CD8-positive, alpha-beta memory T cell (primary cell): Measurements from ENCODE around the gene VPS72. TPM values are rescaled to one million over a fixed set of nuclear protein-coding genes. Genes with fewer than 3 reads are reported as not detected.
"Not testable (repeated sequence)": the region's sequence is repeated elsewhere in the genome, so short reads cannot be mapped to it uniquely, and the experiment has no call there.

Experiments
- CTCF ChIA-PET: fragments of 350-600 bp; sonication (Branson Sonifier 250); formaldehyde crosslinking; loops from one replicate; lab custom pipeline; 2021; ENCODE audit warnings: antibody characterized with exemption; lab: Charles Lee
- POLR2A ChIA-PET: fragments of 350-600 bp; sonication (Branson Sonifier 250); formaldehyde crosslinking; loops from one replicate; lab custom pipeline; 2021; ENCODE audit warnings: antibody characterized with exemption; lab: Charles Lee
- DNase-seq, 5 donors: peaks; one replicate each; pipeline versions ENCODE4 v3.0.0 to v3.0.0-alpha.2; 2020 to 2022; ENCODE audit warnings: mixed read lengths in 1 of 5
- H3K27ac ChIP-seq: one replicate; pipeline ENCODE4 v1.7.0; 2013; ENCODE audit warnings: low read depth, mild to moderate bottlenecking, low read length, moderate library complexity
- H3K27me3 ChIP-seq: 2 replicates; pipeline ENCODE4 v1.7.0; 2013; ENCODE audit warnings: low read length, mild to moderate bottlenecking; ENCODE audit not compliant: insufficient read depth, poor library complexity, severe bottlenecking
- H3K36me3 ChIP-seq: 2 replicates; pipeline ENCODE4 v1.7.0; 2013; ENCODE audit warnings: mild to moderate bottlenecking, low read length, moderate library complexity; ENCODE audit not compliant: insufficient read depth
- H3K4me1 ChIP-seq: 2 replicates; pipeline ENCODE4 v1.7.0; 2013; ENCODE audit warnings: mild to moderate bottlenecking, low read length, moderate library complexity; ENCODE audit not compliant: insufficient read depth
- H3K4me3 ChIP-seq: 2 replicates; pipeline ENCODE4 v1.7.0; 2013; ENCODE audit warnings: mild to moderate bottlenecking, low read length
- H3K9me3 ChIP-seq: 2 replicates; pipeline ENCODE4 v1.7.0; 2013; ENCODE audit warnings: mild to moderate bottlenecking, low read length
- H3K27ac Mint-ChIP-seq, 8 donors: one replicate each; pipeline ENCODE4 v1.8.0; 2020 to 2021; ENCODE audit warnings: mixed read lengths in 8 of 8, mild to moderate bottlenecking in 6 of 8, inconsistent platforms in 3 of 8, moderate library complexity in 3 of 8
- H3K27me3 Mint-ChIP-seq, 2 donors: one replicate each; pipeline ENCODE4 v1.8.0; 2020 to 2021; ENCODE audit warnings: mixed read lengths in 2 of 2, mild to moderate bottlenecking in 1 of 2, moderate library complexity in 1 of 2
- H3K36me3 Mint-ChIP-seq, 3 donors: one replicate each; pipeline ENCODE4 v1.8.0; 2020 to 2021; ENCODE audit warnings: mixed read lengths in 3 of 3, inconsistent platforms in 1 of 3, mild to moderate bottlenecking in 1 of 3
- H3K4me1 Mint-ChIP-seq, 3 donors: one replicate each; pipeline ENCODE4 v1.8.0; 2020 to 2021; ENCODE audit warnings: mixed read lengths in 3 of 3, inconsistent platforms in 1 of 3, mild to moderate bottlenecking in 1 of 3
- H3K4me3 Mint-ChIP-seq, 7 donors: one replicate each; pipeline ENCODE4 v1.8.0; 2020 to 2021; ENCODE audit warnings: mixed read lengths in 7 of 7, mild to moderate bottlenecking in 6 of 7, moderate library complexity in 4 of 7, inconsistent platforms in 2 of 7
- H3K9me3 Mint-ChIP-seq, 5 donors: one replicate each; pipeline ENCODE4 v1.8.0; 2020 to 2022; ENCODE audit warnings: mixed read lengths in 5 of 5, mild to moderate bottlenecking in 3 of 5, moderate library complexity in 2 of 5, inconsistent platforms in 1 of 5
- polyA plus RNA-seq: library from polyadenylated mRNA; unstranded; fragments of 300-500 nt; fragmentation: Illumina TruSeq; gene quantifications from one replicate; pipeline ENCODE4 v1.2.3, GENCODE V29; 2021
- total RNA-seq, 2 experiments: library from RNA; stranded (reverse); gene quantifications; one replicate each; pipeline ENCODE4 v1.2.3, GENCODE V29; 2021

VPS72 gene
- total and polyA plus RNA-seq, 3 experiments from 2014 or later = 68.3 to 85.4 (median 84.4) TPM

- H3K4me3 ChIP-seq = no peak overlapping the region
- H3K27me3 Mint-ChIP-seq = no peaks in the 10 kb centered on the region
- CTCF ChIA-PET = interaction anchor here (0.8 kb wide), 1 partner anchor 10 kb away, joined by 3 read pairs; no protein-coding TSS in a partner anchor
- H3K27me3 ChIP-seq = no peaks in the 10 kb centered on the region
- POLR2A ChIA-PET = no interaction called here
- H3K9me3 Mint-ChIP-seq = no peaks in the 10 kb centered on the region
- peaks cover 2% of the 10 kb centered on the region for H3K36me3 ChIP-seq
- H3K4me3 Mint-ChIP-seq = peak overlapping the region in 4 of 7 donors; percentile 1 to 55 (median 26)
- H3K27ac Mint-ChIP-seq = peak overlapping the region in 5 of 8 donors; percentile 43 to 83 (median 65)
- no peaks in the 10 kb centered on the region for H3K4me1 ChIP-seq
- DNase-seq = no peak
- no peaks in the 10 kb centered on the region for H3K9me3 ChIP-seq
- H3K27ac ChIP-seq = no peak overlapping the region
- H3K36me3 Mint-ChIP-seq = peaks cover 0 to 52% (median 5%) of the 10 kb centered on the region in 3 donors
- peaks cover 26 to 34% (median 27%) of the 10 kb centered on the region in 3 donors for H3K4me1 Mint-ChIP-seq
These were observed 22.1 kb upstream of the VPS72 start for GRCh38 chr1:151211972-151212705.

DNA sequence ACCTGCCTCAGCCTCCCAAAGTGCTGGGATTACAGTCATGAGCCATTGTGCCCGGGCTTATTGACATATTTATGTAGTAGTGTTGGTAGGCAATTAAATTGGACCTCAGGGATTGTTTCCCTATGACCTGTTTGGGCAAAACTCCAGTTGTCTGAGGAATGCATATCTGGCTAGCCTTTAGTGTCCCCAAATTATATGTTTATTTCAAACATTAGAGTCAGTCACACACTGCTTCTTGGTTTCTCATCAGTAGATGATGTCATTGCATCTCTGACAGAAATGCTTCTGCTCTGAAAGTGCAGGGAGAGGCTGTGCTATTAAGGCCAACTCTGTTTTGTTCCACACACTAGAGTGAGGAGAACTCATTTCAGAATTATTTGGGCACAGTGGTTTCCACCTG lies 20.8 kb upstream of the VPS72 start:
- peaks cover 3% of the 10 kb centered on the region for H3K36me3 ChIP-seq
- peak overlapping the region in 2 of 8 donors; percentile 29 to 45 for H3K27ac Mint-ChIP-seq

DNA sequence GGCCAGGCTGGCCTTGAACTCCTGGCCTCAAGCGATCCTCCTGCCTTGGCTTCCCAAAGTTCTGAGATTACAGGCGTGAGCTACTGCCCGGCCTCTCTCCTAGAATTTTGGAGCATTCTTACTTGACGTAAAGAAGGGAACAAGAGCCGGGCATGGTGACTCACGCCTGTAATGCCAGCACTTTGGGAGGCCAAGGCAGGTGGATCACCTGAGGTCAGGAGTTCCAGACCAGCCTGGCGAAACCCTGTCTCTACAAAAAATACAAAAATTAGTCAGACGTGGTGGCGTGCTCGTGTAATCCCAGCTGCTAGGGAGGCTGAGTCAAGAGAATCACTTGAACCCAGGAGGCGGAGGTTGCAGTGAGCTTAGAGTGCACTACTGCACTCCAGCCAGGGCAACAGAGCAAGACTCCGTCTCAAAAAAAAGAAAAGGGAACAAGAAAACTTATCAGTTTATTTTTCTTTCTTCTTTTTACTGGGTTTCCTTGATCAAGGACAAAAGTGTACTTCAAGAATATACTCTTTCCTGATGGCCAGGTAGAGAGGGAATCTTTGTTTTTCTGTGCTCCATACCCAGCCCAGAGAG lies 15.5 kb upstream of the VPS72 start:
- CTCF ChIA-PET = interaction anchor here (1.2 to 1.7 kb wide), 2 partner anchors 12 to 26 kb away, joined by 3 to 5 read pairs; no protein-coding TSS in a partner anchor

More for the DNA sequence above, 20.8 kb upstream of the VPS72 start:
- H3K9me3 ChIP-seq = no peaks in the 10 kb centered on the region
- Mint-ChIP-seq H3K9me3 (no peaks in the 10 kb centered on the region), H3K36me3 (peaks cover 0 to 56% (median 4%) of the 10 kb centered on the region in 3 donors), H3K4me3 (no peak overlapping the region), H3K4me1 (peaks cover 23 to 33% (median 26%) of the 10 kb centered on the region in 3 donors), H3K27me3 (no peaks in the 10 kb centered on the region)
- no peak overlapping the region for H3K4me3 ChIP-seq
- POLR2A ChIA-PET = no interaction called here
- CTCF ChIA-PET = no interaction called here
- H3K4me1 ChIP-seq = peaks cover 4% of the 10 kb centered on the region
- no peaks in the 10 kb centered on the region for H3K27me3 ChIP-seq
- DNase-seq = no peak
- no peak overlapping the region for H3K27ac ChIP-seq

DNA sequence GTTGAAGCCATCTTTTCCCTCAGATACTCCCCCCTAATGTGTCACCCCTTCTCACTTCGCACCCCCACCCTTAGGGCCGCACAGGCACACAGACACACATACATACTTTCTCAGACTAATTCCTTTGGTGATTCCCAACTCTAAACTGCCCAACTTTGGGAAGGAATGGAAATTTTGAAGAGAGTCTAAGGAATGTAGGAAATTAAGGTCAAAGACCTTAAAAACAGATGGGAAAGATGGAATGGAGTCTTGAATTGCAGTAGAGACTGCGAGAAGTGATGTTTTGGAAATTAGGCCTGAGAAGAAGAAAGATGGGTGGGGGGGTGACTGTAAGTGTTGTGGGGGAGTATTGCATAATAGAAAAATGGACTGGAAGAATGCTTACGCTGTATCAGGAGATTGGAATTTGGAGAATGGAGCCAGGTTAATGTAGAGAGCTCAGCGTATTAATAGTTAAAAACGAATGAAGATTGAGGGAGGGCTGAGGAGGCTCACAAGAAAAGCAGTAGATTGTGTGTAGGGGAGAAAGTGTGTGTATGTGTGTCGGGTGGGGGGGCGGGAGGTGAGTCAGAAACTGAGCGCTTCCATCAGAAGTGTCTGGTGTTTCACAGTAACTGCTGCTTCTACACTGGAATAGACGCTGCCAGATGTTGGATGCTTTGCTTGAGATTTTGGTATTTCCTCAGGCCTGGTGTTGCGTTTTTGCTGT lies 10.0 kb upstream of the VPS72 start:
- Histone ChIP-seq H3K9me3 (no peaks in the 10 kb centered on the region), H3K27ac (peak overlapping the region; percentile 85), H3K36me3 (no peaks in the 10 kb centered on the region), H3K27me3 (no peaks in the 10 kb centered on the region), H3K4me1 (peaks cover 22% of the 10 kb centered on the region), H3K4me3 (peak overlapping the region; percentile 89)
- Mint-ChIP-seq H3K27ac (peak overlapping the region; percentile 54 to 99 (median 96)), H3K36me3 (peaks cover 0 to 40% (median 7%) of the 10 kb centered on the region in 3 donors), H3K27me3 (peaks cover 3 to 5% of the 10 kb centered on the region in 2 donors), H3K4me3 (peak overlapping the region; percentile 95 to 100 (median 98)), H3K4me1 (peaks cover 41 to 60% (median 53%) of the 10 kb centered on the region in 3 donors), H3K9me3 (peaks cover 0 to 2% (median 0%) of the 10 kb centered on the region in 5 donors)
- POLR2A ChIA-PET = interaction anchor here (2.2 kb wide), 1 partner anchor 10 kb away, joined by 8 read pairs; the partner anchor contains the start of gene VPS72
- CTCF ChIA-PET = interaction anchor here (1.7 to 3.4 kb wide), 2 partner anchors 10 to 52 kb away, joined by 3 to 13 read pairs; partner anchors contain the start of gene VPS72
- DNase-seq = no peak

More for the DNA sequence above, 15.5 kb upstream of the VPS72 start:
- H3K27ac Mint-ChIP-seq = peak overlapping the region in 2 of 8 donors; percentile 75 to 80
- H3K4me3 ChIP-seq, H3K9me3 Mint-ChIP-seq, H3K27ac ChIP-seq, DNase-seq, H3K36me3 ChIP-seq, H3K27me3 ChIP-seq, H3K27me3 Mint-ChIP-seq, POLR2A ChIA-PET, H3K9me3 ChIP-seq: not testable (repeated sequence)
- peaks cover 0 to 57% (median 5%) of the 10 kb centered on the region in 3 donors for H3K36me3 Mint-ChIP-seq
- H3K4me3 Mint-ChIP-seq = peak overlapping the region in 1 of 7 donors; percentile 56
- peaks cover 14 to 40% (median 27%) of the 10 kb centered on the region in 3 donors for H3K4me1 Mint-ChIP-seq
- peaks cover 12% of the 10 kb centered on the region for H3K4me1 ChIP-seq

GRCh38 chr1:151198254-151199127 lies 8.5 kb upstream of the VPS72 start, which contains the start of gene PIP5K1A:
PIP5K1A (plus strand) TSS chr1:151198552; CDS start chr1:151198997, 445 bp downstream.
- peak within 1 kb of the TSS; percentile 89 for H3K4me3 ChIP-seq
- H3K4me3 Mint-ChIP-seq = peak within 1 kb of the TSS; percentile 95 to 100 (median 98)
- H3K4me1 Mint-ChIP-seq = peaks cover 36 to 51% (median 44%) of the 10 kb centered on the region in 3 donors
- H3K36me3 Mint-ChIP-seq = peaks cover 0 to 30% (median 5%) of the 10 kb centered on the region in 3 donors
- H3K27me3 Mint-ChIP-seq = peaks cover 5 to 8% of the 10 kb centered on the region in 2 donors
- no peaks in the 10 kb centered on the region for H3K36me3 ChIP-seq
- no peaks in the 10 kb centered on the region for H3K27me3 ChIP-seq
- ChIA-PET CTCF (interaction anchor here (0.9 to 3.4 kb wide), 3 partner anchors 9 to 99 kb away, joined by 3 to 13 read pairs (median 3); partner anchors contain the start of gene VPS72), POLR2A (interaction anchor here (0.7 to 2.2 kb wide), 2 partner anchors 9 to 56 kb away, joined by 3 to 8 read pairs; partner anchors contain the start of genes PSMD4 and VPS72)
- no peaks in the 10 kb centered on the region for H3K9me3 ChIP-seq
- H3K4me1 ChIP-seq = peaks cover 18% of the 10 kb centered on the region
- H3K9me3 Mint-ChIP-seq = peaks cover 0 to 2% (median 0%) of the 10 kb centered on the region in 5 donors
- DNase-seq = peak; percentile 96 to 99 (median 99)
- H3K27ac ChIP-seq = peak within 1 kb of the TSS; percentile 85
- H3K27ac Mint-ChIP-seq = peak within 1 kb of the TSS; percentile 91 to 99 (median 96)

GRCh38 chr1:151197863-151198253 lies 7.9 kb upstream of the VPS72 start:
- Mint-ChIP-seq H3K9me3 (peaks cover 0 to 2% (median 0%) of the 10 kb centered on the region in 5 donors), H3K27me3 (peaks cover 5 to 8% of the 10 kb centered on the region in 2 donors), H3K27ac (peak overlapping the region; percentile 91 to 99 (median 96)), H3K36me3 (peaks cover 0 to 28% (median 3%) of the 10 kb centered on the region in 3 donors), H3K4me3 (peak overlapping the region; percentile 95 to 100 (median 98)), H3K4me1 (peaks cover 36 to 49% (median 44%) of the 10 kb centered on the region in 3 donors)
- Histone ChIP-seq H3K36me3 (no peaks in the 10 kb centered on the region), H3K4me3 (peak overlapping the region; percentile 89), H3K4me1 (peaks cover 18% of the 10 kb centered on the region), H3K27ac (no peak overlapping the region), H3K27me3 (no peaks in the 10 kb centered on the region), H3K9me3 (no peaks in the 10 kb centered on the region)
- CTCF ChIA-PET = interaction anchor here (3.4 kb wide), 1 partner anchor 54 kb away, joined by 13 read pairs; no protein-coding TSS in a partner anchor
- peak in 1 of 5 donors; percentile 8 for DNase-seq
- POLR2A ChIA-PET = interaction anchor here (2.2 kb wide), 1 partner anchor 8 kb away, joined by 8 read pairs; the partner anchor contains the start of gene VPS72
